ENCODE measurements around the gene CGGBP1.

Gene CGGBP1

GRCh38 chr3:88046766-88047165 lies 12.0 kb downstream of the CGGBP1 start:
- Histone ChIP-seq H3K4me3 (ENCODE audit: low read length) (no peak overlapping the region), H3K4me1 (ENCODE audit: control insufficient read depth, low read length) (no peaks in the 10 kb centered on the region), H3K36me3 (ENCODE audit: control insufficient read depth, low read length) (no peaks in the 10 kb centered on the region), H3K4me2 (ENCODE audit: low read length) (no peak overlapping the region), H3K9me2 (replicated peaks; ENCODE audit: control insufficient read depth, low read length) (no peaks in the 10 kb centered on the region), H4K20me1 (ENCODE audit: control insufficient read depth, insufficient read depth, low read depth, low read length) (no peaks in the 10 kb centered on the region), H3K9me3 (ENCODE audit: control insufficient read depth, insufficient read depth, low read length) (no peaks in the 10 kb centered on the region), H3F3A (ENCODE audit: control insufficient read depth, insufficient read depth) (peaks cover under 1% of the 10 kb centered on the region; the same call in 1 of the 2 replicates), H3K79me2 (ENCODE audit: control insufficient read depth, low read length) (no peaks in the 10 kb centered on the region), H3K27ac (ENCODE audit: low read depth, low read length) (no peak overlapping the region), H3K27me3 (ENCODE audit: control insufficient read depth, low read length) (no peaks in the 10 kb centered on the region)
- TF ChIP-seq EZH2phosphoT487 (IDR thresholded peaks at IDR 0.05; ENCODE audit: borderline replicate concordance, low read length) (no peak), CTCF (IDR thresholded peaks at IDR 0.05; ENCODE audit: low read depth, low read length, poor library complexity, severe bottlenecking) (no peak)

- Histone ChIP-seq H3K27ac (ENCODE audit: low read depth, low read length) (no peak overlapping the region), H4K20me1 (ENCODE audit: control insufficient read depth, insufficient read depth, low read depth, low read length) (no peaks in the 10 kb centered on the region), H3K27me3 (ENCODE audit: control insufficient read depth, low read length) (no peaks in the 10 kb centered on the region), H3K4me2 (ENCODE audit: low read length) (no peak overlapping the region), H3K9me3 (ENCODE audit: control insufficient read depth, insufficient read depth, low read length) (no peaks in the 10 kb centered on the region), H3F3A (ENCODE audit: control insufficient read depth, insufficient read depth) (no peaks in the 10 kb centered on the region), H3K79me2 (ENCODE audit: control insufficient read depth, low read length) (no peaks in the 10 kb centered on the region), H3K4me3 (ENCODE audit: low read length) (no peak overlapping the region), H3K4me1 (ENCODE audit: control insufficient read depth, low read length) (no peaks in the 10 kb centered on the region), H3K36me3 (ENCODE audit: control insufficient read depth, low read length) (no peaks in the 10 kb centered on the region), H3K9me2 (replicated peaks; ENCODE audit: control insufficient read depth, low read length) (no peaks in the 10 kb centered on the region)
- TF ChIP-seq CTCF (IDR thresholded peaks at IDR 0.05; ENCODE audit: low read depth, low read length, poor library complexity, severe bottlenecking) (no peak), EZH2phosphoT487 (IDR thresholded peaks at IDR 0.05; ENCODE audit: borderline replicate concordance, low read length) (no peak)
These were observed 14.4 kb downstream of the CGGBP1 start for GRCh38 chr3:88044411-88044810.

- Histone ChIP-seq H3K79me2 (ENCODE audit: control insufficient read depth, low read length) (no peaks in the 10 kb centered on the region), H4K20me1 (ENCODE audit: control insufficient read depth, insufficient read depth, low read depth, low read length) (no peaks in the 10 kb centered on the region)
- TF ChIP-seq EZH2phosphoT487 (IDR thresholded peaks at IDR 0.05; ENCODE audit: borderline replicate concordance, low read length), result no peak
- no peak for TF ChIP-seq CTCF (IDR thresholded peaks at IDR 0.05; ENCODE audit: low read depth, low read length, poor library complexity, severe bottlenecking)
These were observed 17.8 kb downstream of the CGGBP1 start for GRCh38 chr3:88041005-88041404.

GRCh38 chr3:88040529-88040928 lies 18.3 kb downstream of the CGGBP1 start:
- H3K36me3 ChIP-seq (ENCODE audit: control insufficient read depth, low read length), result no peaks in the 10 kb centered on the region
- no peaks in the 10 kb centered on the region for H3K27me3 ChIP-seq (ENCODE audit: control insufficient read depth, low read length)
- no peaks in the 10 kb centered on the region for H3K9me3 ChIP-seq (ENCODE audit: control insufficient read depth, insufficient read depth, low read length)
- H3K4me3 ChIP-seq (ENCODE audit: low read length), result no peak overlapping the region
- H3K4me1 ChIP-seq (ENCODE audit: control insufficient read depth, low read length), result no peaks in the 10 kb centered on the region
- no peaks in the 10 kb centered on the region for H3K79me2 ChIP-seq (ENCODE audit: control insufficient read depth, low read length)
- TF ChIP-seq EZH2phosphoT487 (IDR thresholded peaks at IDR 0.05; ENCODE audit: borderline replicate concordance, low read length), result no peak
- no peak overlapping the region for H3K4me2 ChIP-seq (ENCODE audit: low read length)
- H3F3A ChIP-seq (ENCODE audit: control insufficient read depth, insufficient read depth), result no peaks in the 10 kb centered on the region
- no peaks in the 10 kb centered on the region for H4K20me1 ChIP-seq (ENCODE audit: control insufficient read depth, insufficient read depth, low read depth, low read length)
- H3K9me2 ChIP-seq (replicated peaks; ENCODE audit: control insufficient read depth, low read length), result no peaks in the 10 kb centered on the region
- no peak overlapping the region for H3K27ac ChIP-seq (ENCODE audit: low read depth, low read length)

More at GRCh38 chr3:88041005-88041404, 17.8 kb downstream of the CGGBP1 start:
- Histone ChIP-seq H3K27ac (ENCODE audit: low read depth, low read length) (no peak overlapping the region), H3K4me3 (ENCODE audit: low read length) (no peak overlapping the region), H3F3A (ENCODE audit: control insufficient read depth, insufficient read depth) (no peaks in the 10 kb centered on the region), H3K9me3 (ENCODE audit: control insufficient read depth, insufficient read depth, low read length) (no peaks in the 10 kb centered on the region), H3K4me2 (ENCODE audit: low read length) (no peak overlapping the region), H3K9me2 (replicated peaks; ENCODE audit: control insufficient read depth, low read length) (no peaks in the 10 kb centered on the region), H3K4me1 (ENCODE audit: control insufficient read depth, low read length) (no peaks in the 10 kb centered on the region), H3K36me3 (ENCODE audit: control insufficient read depth, low read length) (no peaks in the 10 kb centered on the region), H3K27me3 (ENCODE audit: control insufficient read depth, low read length) (no peaks in the 10 kb centered on the region)
